ENCODE results near the gene KCTD2.

DNA sequence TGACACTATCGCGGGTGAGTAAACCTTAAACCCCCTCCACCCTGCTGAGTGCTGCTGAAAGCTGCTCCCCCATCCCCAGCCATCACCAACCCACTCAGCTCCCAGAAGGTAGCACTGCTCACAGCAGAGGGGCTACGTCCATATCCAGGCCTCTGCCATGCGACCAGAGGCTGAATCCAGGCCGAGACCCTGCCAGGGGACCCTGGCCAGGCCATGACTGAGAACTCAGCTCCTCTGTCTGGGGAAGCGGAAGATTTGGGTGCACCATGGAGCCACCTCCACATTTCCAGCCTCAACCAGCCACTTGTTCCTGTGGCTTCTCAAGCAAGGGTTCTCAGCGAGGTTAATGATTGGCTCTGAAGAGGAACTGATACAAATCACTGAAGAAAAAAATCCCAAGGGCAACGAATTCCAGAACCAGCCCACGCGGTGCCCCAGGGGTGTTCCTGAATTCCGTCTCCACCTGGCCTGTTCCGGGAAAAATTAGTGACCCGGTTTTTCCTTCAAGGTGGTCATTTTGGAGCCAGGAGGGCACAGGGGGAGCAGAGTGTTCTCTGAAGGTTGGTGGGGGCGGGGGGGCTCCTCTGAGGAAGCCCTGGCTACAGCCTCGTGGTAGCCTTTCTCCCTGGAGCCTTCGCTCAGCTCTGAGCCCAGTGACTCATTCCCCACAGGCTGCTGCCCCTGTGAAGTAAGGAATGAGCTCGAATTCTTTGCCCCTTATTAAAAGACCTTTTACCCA, 31.4 kb downstream of the KCTD2 start:
- TF ChIP-seq BHLHE40 (IDR thresholded peaks at IDR 0.05; ENCODE audit: borderline replicate concordance) (no peak), ZNF384 (IDR thresholded peaks at IDR 0.05) (no peak), NFRKB (IDR thresholded peaks at IDR 0.05) (no peak), SP1 (IDR thresholded peaks at IDR 0.05) (no peak), CTBP1 (IDR thresholded peaks at IDR 0.05; ENCODE audit: borderline replicate concordance) (no peak)

All from HEK293T (cell line).